Kidney glomerular epithelial cell (primary cell): ENCODE results near the gene LCP2.

Source experiments
- DNase-seq: peaks from one replicate; lab custom pipeline; 2025; lab: John Stamatoyannopoulos, UW

Gene LCP2

GRCh38 chr5:170297589-170298462, at the start of gene LCP2:
LCP2 (minus strand) TSS chr5:170297777; CDS start chr5:170297611, 166 bp downstream.
- DNase-seq: no peak

GRCh38 chr5:170347022-170347567, 49.5 kb upstream of the LCP2 start:
- no peak for DNase-seq

- no peak for DNase-seq
These were observed 48.4 kb upstream of the LCP2 start for GRCh38 chr5:170345971-170346370.

- DNase-seq: no peak
These were observed 45.6 kb upstream of the LCP2 start for GRCh38 chr5:170343177-170343576.

- no peak for DNase-seq
These were observed 44.7 kb upstream of the LCP2 start for GRCh38 chr5:170342153-170342725.

- no peak for DNase-seq
These were observed 44.0 kb upstream of the LCP2 start for GRCh38 chr5:170341545-170341944.

GRCh38 chr5:170339780-170340167, 42.2 kb upstream of the LCP2 start:
- no peak for DNase-seq

GRCh38 chr5:170338933-170339779, 41.6 kb upstream of the LCP2 start:
- no peak for DNase-seq

GRCh38 chr5:170338291-170338690, 40.7 kb upstream of the LCP2 start:
- no peak for DNase-seq

GRCh38 chr5:170337045-170337733, 39.6 kb upstream of the LCP2 start:
- DNase-seq: no peak

- no peak for DNase-seq
These were observed 38.5 kb upstream of the LCP2 start for GRCh38 chr5:170336065-170336464.

GRCh38 chr5:170334626-170335025, 37.0 kb upstream of the LCP2 start:
- DNase-seq: no peak

- no peak for DNase-seq
These were observed 35.8 kb upstream of the LCP2 start for GRCh38 chr5:170333161-170333910.

- DNase-seq: no peak
These were observed 34.5 kb upstream of the LCP2 start for GRCh38 chr5:170332058-170332457.

- DNase-seq: no peak
These were observed 33.0 kb upstream of the LCP2 start for GRCh38 chr5:170330568-170331054.

GRCh38 chr5:170329524-170329923, 31.9 kb upstream of the LCP2 start:
- no peak for DNase-seq

GRCh38 chr5:170327829-170328228, 30.3 kb upstream of the LCP2 start:
- DNase-seq: no peak

- DNase-seq: no peak
These were observed 29.6 kb upstream of the LCP2 start for GRCh38 chr5:170327168-170327567.

GRCh38 chr5:170319301-170319700, 21.7 kb upstream of the LCP2 start:
- no peak for DNase-seq

- no peak for DNase-seq
These were observed 19.9 kb upstream of the LCP2 start for GRCh38 chr5:170317499-170317898.

GRCh38 chr5:170316937-170317336, 19.4 kb upstream of the LCP2 start:
- DNase-seq: no peak
